Dedifferentiated amniotic fluid mesenchymal stem cell (primary cell): ENCODE results near the gene BCL7A.
"Not testable (repeated sequence)": the region's sequence is repeated elsewhere in the genome, so short reads cannot be mapped to it uniquely, and the experiment has no call there.

ENCODE experiments used
- DNase-seq: peaks from one replicate; pipeline ENCODE4 v3.0.0-alpha.2; 2016; ENCODE audit errors: extremely low spot score

Gene BCL7A

GRCh38 chr12:122021822-122022392 lies at the start of gene BCL7A:
TSS of gene BCL7A (plus strand) at chr12:122021884. CDS start at chr12:122022092, 208 bp downstream.
- peak; percentile 37 for DNase-seq

GRCh38 chr12:121974026-121974985 lies 47.4 kb upstream of the BCL7A start:
- DNase-seq: no peak

DNA sequence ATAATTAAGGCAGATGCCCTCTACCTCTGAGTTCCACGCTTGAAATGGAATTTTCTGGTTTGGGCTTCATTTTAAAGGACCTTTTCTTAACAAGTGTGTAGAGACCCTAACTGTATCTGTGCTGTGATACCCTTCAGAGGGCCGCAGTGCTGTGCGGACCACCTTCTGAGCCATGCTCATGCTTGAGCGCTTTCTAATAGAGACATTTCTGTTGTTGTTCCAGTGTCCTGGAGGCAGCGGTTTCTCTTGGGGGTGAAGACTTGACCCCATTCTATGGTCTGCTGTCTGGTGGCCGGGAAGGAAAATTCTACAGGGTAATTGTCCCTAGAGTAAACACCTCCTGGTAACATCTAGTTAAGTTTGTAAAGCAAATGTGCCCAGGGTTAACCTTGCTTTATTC lies 46.7 kb upstream of the BCL7A start:
- DNase-seq: no peak

GRCh38 chr12:121976950-121977349 lies 44.7 kb upstream of the BCL7A start:
- no peak for DNase-seq

GRCh38 chr12:121980191-121980891 lies 41.3 kb upstream of the BCL7A start:
- no peak for DNase-seq

DNA sequence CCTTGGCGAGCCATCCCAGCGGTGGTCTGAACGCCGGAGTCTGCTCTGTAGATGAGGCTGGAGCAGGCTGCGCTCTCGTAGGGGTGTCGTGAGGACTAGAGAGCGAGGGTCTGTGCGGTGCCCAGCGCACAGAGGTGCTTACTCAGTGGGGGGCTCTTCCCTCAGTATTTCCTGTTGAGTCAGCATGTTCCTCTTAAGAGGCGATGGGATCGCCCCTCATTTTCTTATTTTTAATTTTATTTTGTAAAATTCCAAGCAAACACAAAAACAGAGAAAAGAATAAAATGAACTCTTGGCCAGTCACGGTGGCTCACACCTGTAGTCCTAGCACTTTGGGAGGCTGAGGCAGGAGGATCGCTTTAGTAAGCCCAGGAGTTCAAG lies 40.8 kb upstream of the BCL7A start:
- DNase-seq: no peak

GRCh38 chr12:121981456-121981855 lies 40.2 kb upstream of the BCL7A start:
- DNase-seq: no peak

DNA sequence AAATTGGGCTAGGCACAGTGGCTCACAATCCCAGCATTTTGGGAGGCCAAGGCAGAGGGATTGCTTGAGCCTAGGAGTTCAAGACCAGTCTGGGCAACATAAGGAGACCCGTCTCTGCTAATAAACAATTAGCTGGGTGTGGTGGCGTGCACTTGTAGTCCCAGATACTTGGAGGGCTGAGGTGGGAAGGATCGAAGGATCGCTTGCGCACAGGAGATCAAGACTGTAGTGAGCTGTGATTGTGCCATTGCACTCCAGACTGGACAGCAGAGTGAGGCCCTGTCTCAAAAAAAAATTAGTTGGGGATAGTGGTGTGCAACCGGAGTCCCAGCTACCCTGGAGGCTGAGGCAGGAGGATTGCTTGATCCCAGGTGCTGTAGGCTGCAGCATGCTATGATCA lies 38.7 kb upstream of the BCL7A start:
- DNase-seq: no peak

DNA sequence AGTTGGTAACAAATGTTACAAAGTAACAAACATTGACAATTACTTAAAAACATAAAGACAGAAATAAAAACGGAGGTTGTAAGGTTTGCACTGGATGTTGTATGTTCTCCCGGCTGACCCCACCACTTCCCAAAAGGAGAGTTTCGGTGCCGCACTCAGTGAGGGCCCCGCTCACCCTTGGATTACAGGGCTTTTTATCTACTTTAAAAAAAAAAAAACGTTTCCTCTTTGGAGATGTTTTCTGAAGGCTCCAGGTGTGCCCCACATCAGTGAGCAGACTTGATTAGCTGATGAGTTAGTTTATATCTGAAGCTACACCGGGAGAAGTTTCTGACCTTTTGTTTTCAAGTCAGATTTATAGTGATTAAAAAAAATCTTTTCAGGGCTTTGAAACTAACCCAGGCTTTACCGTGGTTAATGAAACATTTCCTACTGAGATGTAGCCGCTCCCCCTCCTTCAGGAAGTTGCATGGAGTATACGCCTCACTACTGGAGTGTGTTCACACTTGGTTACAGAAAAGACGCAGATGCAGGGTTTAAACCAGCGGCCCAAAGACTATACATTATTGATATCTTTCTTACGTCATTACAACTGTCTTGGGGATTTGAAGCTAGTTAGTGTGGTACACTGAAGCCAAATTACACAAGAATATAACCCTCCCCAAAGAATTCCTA lies 38.0 kb upstream of the BCL7A start:
- no peak for DNase-seq

DNA sequence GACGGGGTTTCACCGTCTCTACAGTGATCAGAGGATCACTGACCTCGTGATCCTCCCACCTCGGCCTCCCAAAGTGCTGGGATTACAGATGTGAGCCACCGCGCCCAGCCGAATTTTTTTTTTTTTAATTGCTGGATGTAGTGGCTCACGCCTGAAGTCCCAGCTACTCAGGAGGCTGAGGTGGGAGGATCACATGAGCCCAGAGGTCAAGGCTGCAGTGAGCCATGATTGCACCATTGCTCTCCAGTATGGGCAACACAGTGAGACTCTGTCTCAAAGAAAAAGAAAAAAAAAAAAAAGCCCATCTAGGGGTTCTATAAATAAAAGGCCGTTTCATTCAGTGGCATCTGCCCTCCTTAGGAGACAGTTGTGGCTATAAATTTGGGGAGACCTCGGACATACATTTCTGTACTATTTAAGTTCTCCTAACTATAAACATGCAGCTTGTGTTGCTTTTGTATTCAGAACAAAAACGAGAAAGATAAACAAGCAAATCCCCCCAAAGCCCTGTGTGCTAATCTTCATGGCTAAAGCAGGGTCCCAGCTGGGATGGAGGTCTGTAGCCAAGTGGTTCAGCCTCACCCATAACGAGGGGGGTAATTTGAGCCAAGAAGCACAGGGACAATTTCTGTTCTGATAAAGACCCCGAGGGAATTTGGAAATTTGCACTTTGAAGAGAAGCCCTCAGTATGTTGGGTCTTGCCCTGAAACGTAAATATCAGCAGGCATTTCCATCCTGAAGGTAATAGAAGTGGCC lies 35.0 kb upstream of the BCL7A start:
- no peak for DNase-seq

GRCh38 chr12:121988519-121988918 lies 33.2 kb upstream of the BCL7A start:
- not testable (repeated sequence) for DNase-seq

GRCh38 chr12:121989276-121990113 lies 32.2 kb upstream of the BCL7A start:
- no peak for DNase-seq

DNA sequence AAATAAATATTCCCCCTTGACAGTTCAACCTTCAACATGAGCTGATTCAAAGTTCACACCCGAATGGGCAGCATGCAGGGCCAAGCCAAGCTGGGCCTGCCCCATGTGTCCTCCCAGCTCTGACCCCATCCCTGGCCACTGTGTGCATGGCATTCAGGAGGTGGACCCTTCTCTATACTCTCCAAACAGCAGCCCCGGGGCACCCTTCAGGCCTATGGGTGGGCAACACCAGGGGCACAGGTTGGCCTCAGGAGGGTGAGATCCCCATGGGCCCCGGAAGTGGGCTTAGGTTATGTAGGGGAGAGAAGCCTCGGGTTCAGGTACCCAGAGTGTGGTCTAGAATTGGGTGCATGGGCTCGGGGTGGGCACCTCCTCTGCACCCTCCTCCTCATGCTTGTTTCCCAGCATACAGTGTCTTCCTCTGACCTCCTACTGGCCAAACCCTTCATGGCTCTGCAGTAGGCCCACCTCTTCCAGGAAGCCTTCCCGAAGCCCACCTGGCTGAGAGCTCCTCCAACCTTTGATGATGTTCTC lies 31.5 kb upstream of the BCL7A start:
- no peak for DNase-seq

GRCh38 chr12:121990692-121991603 lies 30.7 kb upstream of the BCL7A start:
- DNase-seq: no peak

GRCh38 chr12:121992059-121992879 lies 29.4 kb upstream of the BCL7A start:
- peak; percentile 84 for DNase-seq

DNA sequence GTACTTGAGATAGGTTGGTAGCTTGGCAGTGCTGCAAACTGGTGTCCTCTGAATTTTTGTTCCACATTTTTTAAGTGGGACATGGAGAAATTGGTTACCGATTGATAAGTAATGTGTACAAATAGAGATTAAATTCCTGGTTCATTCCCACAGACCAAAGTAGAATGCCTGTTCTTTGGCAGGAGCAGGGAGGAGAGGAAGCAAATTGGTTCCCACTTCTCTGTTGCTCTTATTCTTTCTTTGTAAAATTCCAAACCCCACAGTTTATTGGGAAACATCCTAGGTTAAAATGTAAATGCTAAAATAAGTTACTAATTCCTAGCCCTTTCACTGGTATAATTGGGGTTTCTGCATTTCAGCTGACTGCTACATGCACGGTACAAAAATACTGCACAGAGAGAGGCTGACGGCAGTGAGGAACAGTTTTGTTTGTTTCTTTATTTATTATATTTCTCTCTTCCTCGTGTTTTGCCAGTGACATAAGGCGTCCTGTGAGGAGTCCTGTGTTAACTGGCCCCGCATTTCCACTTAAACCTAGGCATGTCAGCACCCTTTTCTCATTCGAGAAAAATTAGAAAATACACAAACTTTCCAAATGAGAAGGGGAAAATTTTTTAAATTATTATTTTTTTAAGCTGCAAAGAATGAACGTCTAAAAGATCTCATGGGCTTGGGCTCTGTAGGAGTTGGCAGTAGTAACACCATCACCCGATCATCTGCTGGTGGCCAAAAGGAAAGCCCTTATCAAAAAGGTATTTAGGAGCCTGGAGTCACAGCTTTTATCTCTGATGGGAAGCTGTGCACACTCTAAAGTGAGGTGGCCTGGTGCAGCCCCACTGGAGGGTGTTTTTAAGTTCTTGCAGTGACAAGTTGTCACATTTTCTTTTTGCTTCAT lies 25.4 kb upstream of the BCL7A start:
- DNase-seq: no peak
